HK-2 (cell line): ENCODE measurements around the gene GALNT14.

Experiments
- DNase-seq: peaks from one replicate; pipeline ENCODE4 v3.0.0-alpha.2; 2018; ENCODE audit not compliant: unreplicated experiment

Gene GALNT14

DNA sequence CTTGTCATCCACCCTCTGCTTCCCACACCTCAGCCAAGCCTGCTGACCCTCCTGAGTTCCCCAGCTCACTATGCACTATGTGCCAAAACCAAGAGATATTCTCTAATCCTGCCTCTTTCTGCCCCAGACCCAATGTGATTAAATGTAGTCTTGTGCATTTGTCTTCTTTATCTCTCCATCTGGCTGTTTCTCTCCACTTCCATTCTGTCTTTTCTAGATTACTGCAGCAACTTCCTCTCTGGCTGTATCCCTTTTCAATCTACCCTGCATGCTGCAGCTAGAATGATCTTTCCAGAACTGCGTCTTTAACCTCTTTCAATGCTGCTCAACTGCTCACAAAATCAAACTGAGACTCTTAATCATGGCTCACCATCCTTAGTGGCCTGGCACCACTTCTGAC is 164.1 kb downstream of the GALNT14 start:
- no peak for DNase-seq

GRCh38 chr2:30971231-30972025 is 166.8 kb downstream of the GALNT14 start:
- no peak for DNase-seq

GRCh38 chr2:30968660-30969397 is 169.4 kb downstream of the GALNT14 start:
- DNase-seq, result no peak

DNA sequence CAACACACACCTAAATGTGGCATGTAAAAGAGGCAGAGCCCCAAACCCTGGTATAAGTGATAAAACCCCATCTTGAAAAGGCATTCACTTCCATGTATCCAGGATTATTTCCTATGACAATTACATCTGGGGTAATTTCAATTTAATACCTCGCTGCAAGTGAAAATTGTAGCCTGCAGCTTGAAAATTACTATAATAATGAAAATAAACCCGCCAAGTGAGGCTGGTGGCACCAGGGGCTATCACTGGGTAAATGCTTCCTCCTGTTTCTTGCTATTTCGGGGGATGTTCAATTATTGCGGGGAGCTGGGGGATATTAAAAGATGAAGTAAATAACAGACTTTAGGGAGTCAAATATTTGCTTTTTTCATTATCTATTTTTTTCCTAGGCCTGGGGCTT is 171.5 kb downstream of the GALNT14 start:
- no peak for DNase-seq

- DNase-seq, result no peak
Observed at GRCh38 chr2:30965022-30965531, 173.2 kb downstream of the GALNT14 start.

- no peak for DNase-seq
Observed at GRCh38 chr2:30964334-30965005, 173.8 kb downstream of the GALNT14 start.

GRCh38 chr2:30963184-30963583 is 175.1 kb downstream of the GALNT14 start:
- no peak for DNase-seq

DNA sequence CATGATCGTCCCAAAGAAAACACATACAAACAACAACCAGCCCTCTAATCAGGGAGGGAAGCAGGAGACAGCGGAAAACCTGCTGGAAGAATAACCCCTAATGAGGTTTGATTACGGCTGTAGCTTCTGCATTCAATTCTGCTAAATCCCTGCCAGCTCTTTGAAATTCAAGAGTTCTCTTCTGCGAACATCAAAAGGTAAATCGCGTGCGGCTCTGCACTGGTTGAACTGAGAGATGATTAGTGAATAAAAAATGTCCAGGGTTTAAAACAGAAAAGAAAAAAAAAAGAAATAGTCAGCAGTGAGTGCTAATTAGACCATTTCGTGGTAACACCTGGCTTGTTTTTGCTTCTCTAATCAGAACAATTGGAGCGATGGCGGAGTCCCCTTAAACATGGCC is 178.0 kb downstream of the GALNT14 start:
- DNase-seq, result no peak

DNA sequence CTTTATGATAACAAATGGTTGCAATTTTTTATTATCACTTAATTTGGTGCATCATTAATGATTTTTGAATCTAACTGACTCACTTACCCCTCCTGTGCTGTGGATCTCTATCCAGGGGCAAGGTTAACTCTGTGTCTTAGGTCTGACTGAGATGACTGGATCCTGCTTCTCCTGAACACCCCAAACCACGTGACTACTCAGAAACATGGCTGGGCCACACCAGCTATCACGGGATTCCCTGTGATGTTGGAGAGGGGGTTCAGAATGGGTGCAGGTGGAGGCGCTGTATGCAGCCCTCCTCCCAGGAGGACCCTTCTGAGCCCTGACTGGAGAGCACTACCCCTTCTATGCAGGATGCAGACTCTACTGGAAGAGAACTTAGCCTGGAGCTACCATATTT is 178.6 kb downstream of the GALNT14 start:
- DNase-seq, result no peak

DNA sequence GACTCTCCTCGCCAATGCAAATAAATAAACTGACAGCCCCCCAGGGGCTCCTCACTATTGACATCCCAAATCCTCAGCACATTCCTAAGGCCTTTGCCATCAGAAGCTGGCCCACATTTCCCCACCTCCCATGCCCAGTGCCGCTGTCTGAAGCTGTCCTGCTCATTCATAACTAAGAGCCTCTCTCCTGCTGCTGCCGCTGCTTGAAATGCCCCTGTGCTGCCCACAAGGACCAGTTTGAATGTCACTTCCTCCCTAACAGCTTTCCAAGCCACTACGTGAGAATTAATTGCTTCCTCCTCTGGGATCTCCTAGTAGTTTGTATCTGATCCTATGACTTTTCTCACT is 179.3 kb downstream of the GALNT14 start:
- DNase-seq, result no peak

DNA sequence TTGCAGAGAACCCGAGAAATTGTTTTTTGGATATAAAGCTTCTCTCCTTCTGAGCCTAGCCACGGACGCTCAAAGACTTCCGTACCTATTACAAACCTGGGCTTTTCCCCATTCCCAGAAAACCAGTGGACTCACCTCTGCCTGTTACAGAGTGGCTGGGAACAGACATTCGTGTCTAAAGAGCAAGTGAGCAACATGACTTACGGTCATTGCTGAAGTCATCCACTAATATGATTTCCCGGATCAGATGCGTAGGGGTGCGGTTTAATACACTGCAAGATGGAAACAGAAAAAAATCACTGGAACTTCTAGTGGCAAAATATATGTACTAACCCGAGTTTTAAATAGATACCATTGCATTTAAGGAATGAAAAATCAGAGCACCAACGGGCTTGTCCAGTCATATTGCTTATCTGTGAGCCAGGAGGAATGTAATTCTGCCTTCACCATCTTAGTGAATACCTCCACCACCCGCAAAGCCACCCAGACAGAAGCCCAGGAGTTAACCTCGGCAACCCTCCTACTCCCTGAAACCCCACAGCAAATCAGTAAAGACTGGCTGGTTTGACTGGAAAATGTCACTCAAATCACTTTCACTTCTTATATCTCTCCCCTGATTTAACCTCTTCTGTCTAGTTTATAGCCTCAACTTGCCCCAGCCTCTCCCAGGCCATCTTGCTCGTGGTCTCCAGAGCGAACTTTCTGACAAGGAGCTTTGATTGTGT is 179.9 kb downstream of the GALNT14 start:
- no peak for DNase-seq

- no peak for DNase-seq
Observed at GRCh38 chr2:30957591-30957990, 180.6 kb downstream of the GALNT14 start.

GRCh38 chr2:30956995-30957394 is 181.2 kb downstream of the GALNT14 start:
- no peak for DNase-seq

DNA sequence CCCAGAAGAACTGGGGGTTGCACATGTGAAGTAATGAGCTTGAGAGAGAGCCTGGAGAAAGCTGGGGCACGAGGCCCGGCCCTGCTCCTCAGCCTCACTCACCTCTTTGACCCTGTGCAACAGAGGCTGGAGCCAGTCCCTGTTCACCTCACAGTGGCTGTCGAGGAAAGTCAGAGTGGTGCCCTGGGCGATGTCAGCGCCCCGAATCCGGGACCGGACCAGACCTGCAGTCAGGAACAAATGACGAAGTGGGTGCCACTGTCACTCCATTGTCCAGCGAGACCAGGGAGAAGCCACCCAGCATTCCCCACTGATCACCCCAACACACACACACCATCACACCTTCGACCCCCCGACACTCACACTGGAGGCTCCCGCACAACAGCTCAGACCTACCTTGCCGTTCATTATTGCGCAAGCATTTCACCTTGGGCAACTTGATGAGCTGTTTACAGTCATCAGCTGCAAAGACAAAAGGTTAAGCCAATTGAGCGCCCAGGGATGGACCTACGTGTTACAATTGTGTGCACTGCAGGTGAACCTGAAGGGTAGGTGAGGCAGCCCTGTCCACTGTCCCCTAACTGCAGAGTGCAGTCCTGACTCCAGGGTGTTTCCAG is 182.6 kb downstream of the GALNT14 start:
- no peak for DNase-seq

- no peak for DNase-seq
Observed at GRCh38 chr2:30950339-30950738, 187.9 kb downstream of the GALNT14 start.

GRCh38 chr2:30949435-30949834 is 188.8 kb downstream of the GALNT14 start:
- no peak for DNase-seq

DNA sequence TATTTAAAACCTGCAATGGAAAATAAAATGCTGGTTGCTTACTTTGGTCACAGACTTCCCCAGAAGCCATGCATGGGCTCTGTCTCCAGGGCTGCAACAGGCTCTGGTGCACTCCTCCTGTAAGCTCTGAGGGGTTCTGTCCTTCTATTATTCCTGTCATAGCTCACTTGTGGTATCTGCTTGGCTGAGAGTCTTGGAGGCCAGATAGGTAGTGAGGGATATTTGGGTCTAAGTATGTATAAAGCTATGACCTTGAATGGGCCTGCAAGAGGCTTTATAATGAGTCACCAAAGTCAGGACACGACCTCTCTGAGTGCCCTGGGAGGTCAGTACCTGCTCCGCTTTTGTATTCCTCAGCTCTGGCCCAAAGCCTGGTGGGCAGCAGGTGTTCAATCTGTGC is 189.4 kb downstream of the GALNT14 start:
- no peak for DNase-seq

DNA sequence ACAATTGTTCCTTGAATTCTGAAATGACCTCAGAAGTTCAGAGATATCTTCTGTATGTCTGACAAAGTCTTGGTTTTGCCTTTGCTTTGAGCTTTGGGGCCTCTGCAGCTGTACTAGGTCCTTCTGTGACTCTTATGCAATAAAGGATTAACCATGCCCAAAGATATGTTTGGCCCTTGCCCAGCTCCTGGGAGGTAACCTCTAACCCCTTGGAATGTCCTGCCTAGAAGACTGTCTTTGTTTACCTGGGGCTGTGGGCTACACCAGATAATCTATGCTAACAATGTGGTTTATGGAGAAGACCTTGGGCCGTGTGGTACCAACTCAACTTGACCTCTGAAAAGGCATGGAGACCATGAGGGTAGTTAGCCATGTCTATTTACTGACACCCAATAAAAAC is 190.1 kb downstream of the GALNT14 start:
- no peak for DNase-seq

DNA sequence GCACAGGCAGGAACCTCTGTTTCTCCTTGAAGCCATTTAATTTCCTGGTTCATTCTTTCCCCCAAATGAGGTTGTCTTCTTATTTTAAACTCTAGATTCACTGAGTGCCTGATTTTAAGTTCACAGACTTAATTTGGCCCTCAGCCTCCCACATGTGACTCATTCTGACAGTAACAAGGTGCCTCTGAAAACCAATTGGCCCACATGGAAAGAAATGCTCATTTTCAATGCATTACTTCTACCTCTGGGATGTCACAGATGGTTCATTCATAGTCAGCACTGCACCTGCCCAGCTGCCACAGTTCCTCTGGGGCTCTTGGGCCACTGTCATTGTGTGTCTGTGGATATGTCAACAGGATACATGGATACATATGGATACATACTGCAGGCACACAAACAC is 190.6 kb downstream of the GALNT14 start:
- DNase-seq, result no peak

GRCh38 chr2:30942419-30942818 is 195.8 kb downstream of the GALNT14 start:
- DNase-seq, result no peak

DNA sequence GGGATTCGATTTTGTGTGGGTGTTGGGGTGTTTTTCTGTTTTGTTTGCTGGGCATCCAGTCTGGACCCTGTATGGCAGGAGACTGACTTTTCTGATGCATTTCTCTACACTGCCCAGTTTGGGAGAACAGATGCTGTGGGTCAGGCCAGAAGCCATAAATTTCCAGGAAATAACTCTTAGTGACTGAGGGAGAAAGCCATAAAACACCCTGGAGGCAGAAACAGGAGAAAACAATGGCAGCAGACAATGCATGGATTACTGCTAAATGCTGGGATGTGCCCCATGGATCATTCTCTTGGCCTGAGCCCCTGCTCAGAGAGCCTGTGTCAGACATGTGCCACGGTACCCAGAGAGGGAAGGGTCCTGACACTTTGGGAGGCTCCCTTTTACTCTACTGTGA is 197.4 kb downstream of the GALNT14 start:
- DNase-seq, result no peak

DNA sequence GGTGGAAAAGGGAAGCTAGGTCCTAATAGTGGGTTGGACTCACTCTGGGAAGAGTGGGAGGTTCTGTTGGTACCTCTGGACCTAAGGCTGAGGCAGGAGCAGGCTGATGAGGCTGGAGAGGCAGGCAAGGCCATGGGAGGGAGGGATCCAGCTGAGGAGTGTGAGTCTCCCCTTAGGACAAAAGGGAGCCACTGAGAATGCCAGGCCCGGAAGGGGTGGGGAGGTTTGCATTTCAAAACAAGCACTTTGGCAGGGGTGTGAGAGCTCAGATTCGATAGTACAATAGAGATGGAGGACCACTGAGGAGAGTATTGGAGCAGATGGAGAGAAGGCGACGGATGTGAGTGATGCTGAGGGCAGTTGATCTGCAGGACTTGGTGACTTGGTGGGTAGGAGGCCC is 198.9 kb downstream of the GALNT14 start:
- DNase-seq, result no peak
